Measurements from ENCODE around the gene ORMDL3. TPM values are rescaled to one million over a fixed set of nuclear protein-coding genes. Genes with fewer than 3 reads are reported as not detected.

ORMDL3 gene
- total RNA-seq, 4 donors from 2014 or later = 17.3 to 36.2 (median 29.6) TPM

DNA sequence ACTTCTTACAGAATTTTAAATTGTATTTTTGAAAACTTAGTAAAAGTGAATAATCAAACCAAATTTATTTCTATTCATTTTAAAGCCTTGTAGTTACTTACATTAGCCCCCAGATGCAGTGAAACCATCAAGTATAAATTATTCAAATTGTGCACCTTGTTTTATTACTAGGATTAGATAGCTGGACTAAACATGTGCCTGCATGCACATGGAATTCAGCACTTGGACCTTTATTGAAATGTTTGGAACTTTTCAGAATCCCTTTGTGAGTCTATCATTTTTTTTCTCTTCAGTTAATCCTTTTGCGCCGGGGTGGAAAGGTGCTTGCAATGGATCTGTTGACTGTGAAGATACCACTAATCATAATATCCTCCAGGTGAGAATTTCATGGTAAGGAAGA is 54.6 kb downstream of the ORMDL3 start:
- Histone ChIP-seq H3K27me3 (peaks cover 10 to 18% (median 13%) of the 10 kb centered on the region in 3 donors), H3K9me3 (peaks cover 0 to 3% (median 0%) of the 10 kb centered on the region in 3 donors), H3K27ac (no peak overlapping the region), H3K4me3 (no peak overlapping the region), H3K36me3 (no peaks in the 10 kb centered on the region), H3K4me1 (no peaks in the 10 kb centered on the region)
- intact Hi-C loops (cut with DNase I; ENCODE audit: low total_unique reads) (loop anchor here (5.0 kb wide), 1 partner anchor 110 kb away; the partner anchor contains the start of gene PSMD3), in situ Hi-C loops (cut with MboI; ENCODE audit: low sequenced_read_pairs in 4 of 4) (no loop called here)
- ATAC-seq = no peak
- no peak for DNase-seq
- no peak for TF ChIP-seq POLR2A (IDR thresholded peaks at IDR 0.05)
- TF ChIP-seq, protein P1, sequence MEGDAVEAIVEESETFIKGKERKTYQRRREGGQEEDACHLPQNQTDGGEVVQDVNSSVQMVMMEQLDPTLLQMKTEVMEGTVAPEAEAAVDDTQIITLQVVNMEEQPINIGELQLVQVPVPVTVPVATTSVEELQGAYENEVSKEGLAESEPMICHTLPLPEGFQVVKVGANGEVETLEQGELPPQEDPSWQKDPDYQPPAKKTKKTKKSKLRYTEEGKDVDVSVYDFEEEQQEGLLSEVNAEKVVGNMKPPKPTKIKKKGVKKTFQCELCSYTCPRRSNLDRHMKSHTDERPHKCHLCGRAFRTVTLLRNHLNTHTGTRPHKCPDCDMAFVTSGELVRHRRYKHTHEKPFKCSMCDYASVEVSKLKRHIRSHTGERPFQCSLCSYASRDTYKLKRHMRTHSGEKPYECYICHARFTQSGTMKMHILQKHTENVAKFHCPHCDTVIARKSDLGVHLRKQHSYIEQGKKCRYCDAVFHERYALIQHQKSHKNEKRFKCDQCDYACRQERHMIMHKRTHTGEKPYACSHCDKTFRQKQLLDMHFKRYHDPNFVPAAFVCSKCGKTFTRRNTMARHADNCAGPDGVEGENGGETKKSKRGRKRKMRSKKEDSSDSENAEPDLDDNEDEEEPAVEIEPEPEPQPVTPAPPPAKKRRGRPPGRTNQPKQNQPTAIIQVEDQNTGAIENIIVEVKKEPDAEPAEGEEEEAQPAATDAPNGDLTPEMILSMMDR (IDR thresholded peaks at IDR 0.05 in 4 of 5, conservative IDR thresholded peaks at IDR 0.05 in 1 of 5) = peak in 1 of 5 experiments; percentile 22

DNA sequence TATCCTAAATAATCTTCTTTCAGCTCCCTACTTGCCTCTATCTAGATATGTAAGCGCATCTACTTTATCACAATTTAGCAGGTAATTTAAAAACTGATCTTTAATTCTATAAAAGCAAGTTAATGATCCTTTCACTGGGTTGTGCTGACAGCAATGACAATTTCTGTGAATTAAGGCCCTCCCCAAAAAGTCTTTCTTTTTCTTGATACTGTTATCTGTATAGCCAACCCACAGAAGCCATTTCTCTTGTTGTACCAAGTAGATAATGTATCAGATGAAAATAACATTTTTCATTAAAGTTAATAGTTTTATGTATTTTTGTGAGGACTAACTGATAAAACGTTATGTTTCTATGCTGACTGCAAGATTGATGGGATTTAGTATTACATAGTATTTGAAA is 55.6 kb downstream of the ORMDL3 start:
- TF ChIP-seq, protein P1 (IDR thresholded peaks at IDR 0.05 in 4 of 5, conservative IDR thresholded peaks at IDR 0.05 in 1 of 5) = no peak
- no peak for TF ChIP-seq POLR2A (IDR thresholded peaks at IDR 0.05)
- Histone ChIP-seq H3K27ac (no peak overlapping the region), H3K27me3 (peaks cover 19 to 23% (median 21%) of the 10 kb centered on the region in 3 donors), H3K36me3 (no peaks in the 10 kb centered on the region), H3K4me1 (no peaks in the 10 kb centered on the region), H3K4me3 (no peak overlapping the region), H3K9me3 (peaks cover 0 to 4% (median 0%) of the 10 kb centered on the region in 3 donors)
- ATAC-seq (no peak), DNase-seq (no peak)
- in situ Hi-C loops (cut with MboI; ENCODE audit: low sequenced_read_pairs in 4 of 4) (no loop called here), intact Hi-C loops (cut with DNase I; ENCODE audit: low total_unique reads) (loop anchor here (5.0 kb wide), 1 partner anchor 110 kb away; the partner anchor contains the start of gene PSMD3)

Other genes starting within 250 kb of the ORMDL3 start
- 1 to 10 TPM; 4.3 to 9.5 (median 6.1) TPM for gene PGAP3, start 239.5 kb downstream of the ORMDL3 start, total RNA-seq
- 10 to 100 TPM in 3 of 4 donors, 1 to 10 TPM in 1; 6.0 to 26.4 (median 15.3) TPM for gene ERBB2, start 227.5 kb downstream of the ORMDL3 start, total RNA-seq
- gene MIEN1, start 197.1 kb downstream of the ORMDL3 start, total RNA-seq = 10 to 100 TPM; 42.8 to 81.9 (median 67.7) TPM
- under 1 TPM in 2 of 4 donors, not detected in 2; 0.41 to 0.70 TPM for gene GRB7, start 189.7 kb downstream of the ORMDL3 start, total RNA-seq
- gene IKZF3, start 63.3 kb downstream of the ORMDL3 start, total RNA-seq = under 1 TPM; 0.07 to 0.88 (median 0.34) TPM
- gene ZPBP2, start 59.4 kb downstream of the ORMDL3 start, total RNA-seq = not detected
- gene GSDMB, start 9.0 kb downstream of the ORMDL3 start, total RNA-seq = 1 to 10 TPM in 2 of 4 donors, under 1 TPM in 2; 0.07 to 1.1 (median 0.92) TPM
- not detected for gene LRRC3C, start 131 bp upstream of the ORMDL3 start, total RNA-seq
- under 1 TPM in 2 of 4 donors, not detected in 2; 0.16 to 0.26 TPM for gene GSDMA, start 35.4 kb upstream of the ORMDL3 start, total RNA-seq
- 100 to 1,000 TPM; 211 to 364 (median 329) TPM for gene PSMD3, start 53.2 kb upstream of the ORMDL3 start, total RNA-seq
- gene CSF3, start 87.8 kb upstream of the ORMDL3 start, total RNA-seq = 10 to 100 TPM; 11.4 to 20.6 (median 16.3) TPM
- gene MED24, start 126.8 kb upstream of the ORMDL3 start, total RNA-seq = 100 to 1,000 TPM in 2 of 4 donors, 10 to 100 TPM in 2; 54.2 to 124 (median 93.9) TPM
- 10 to 100 TPM; 42.2 to 71.6 (median 48.2) TPM for gene THRA, start 135.4 kb upstream of the ORMDL3 start, total RNA-seq
- 10 to 100 TPM; 16.0 to 34.2 (median 18.3) TPM for gene NR1D1, start 173.0 kb upstream of the ORMDL3 start, total RNA-seq
- 10 to 100 TPM; 75.7 to 96.3 (median 85.9) TPM for gene MSL1, start 194.4 kb upstream of the ORMDL3 start, total RNA-seq
- 10 to 100 TPM; 35.8 to 41.3 (median 39.8) TPM for gene CASC3, start 212.9 kb upstream of the ORMDL3 start, total RNA-seq
- 1 to 10 TPM; 1.8 to 5.8 (median 5.2) TPM for gene RAPGEFL1, start 249.9 kb upstream of the ORMDL3 start, total RNA-seq

Data from gastrocnemius medialis (tissue), 4 donors.